Heart right ventricle (tissue), 16 donors: ENCODE data around the gene SUV39H1. TPM values are rescaled to one million over a fixed set of nuclear protein-coding genes. Genes with fewer than 3 reads are reported as not detected.

ENCODE experiments used
- ATAC-seq, 8 donors: fragments of 200-7000 bp; cut with Tn5 transposase; one replicate each; pipeline ENCODE4 v1.9.1; 2020; ENCODE audit warnings: mild to moderate bottlenecking in 8 of 8, moderate library complexity in 8 of 8, moderate number of reproducible peaks in 1 of 8
- DNase-seq, 2 donors: peaks; one replicate each; pipeline ENCODE4 v3.0.0-alpha.2; 2020
- H3K27ac ChIP-seq, 10 donors: fragments of 200-600 bp; sonication (generic) in 2 of 10; one replicate each; pipeline versions ENCODE4 v1.5.0 to v1.8.0; 2020 to 2022; ENCODE audit warnings: mild to moderate bottlenecking in 3 of 10
- H3K27me3 ChIP-seq, 7 donors: fragments of 200-600 bp; one replicate each; pipeline ENCODE4 v1.8.0; 2021 to 2022; ENCODE audit warnings: mild to moderate bottlenecking in 2 of 7
- H3K36me3 ChIP-seq, 9 donors: fragments of 200-600 bp; sonication (generic) in 1 of 9; one replicate each; pipeline versions ENCODE4 v1.5.0 to v1.8.0; 2020 to 2022; ENCODE audit warnings: mild to moderate bottlenecking in 2 of 9
- H3K4me1 ChIP-seq, 9 donors: fragments of 200-600 bp; sonication (generic) in 1 of 9; one replicate each; pipeline versions ENCODE4 v1.5.0 to v1.8.0; 2020 to 2022; ENCODE audit warnings: mild to moderate bottlenecking in 4 of 9
- H3K4me3 ChIP-seq, 10 donors: fragments of 200-600 bp; sonication (generic) in 2 of 10; one replicate each; pipeline versions ENCODE4 v1.5.0 to v1.8.0; 2020 to 2022; ENCODE audit warnings: mild to moderate bottlenecking in 7 of 10, moderate library complexity in 2 of 10
- H3K9me3 ChIP-seq, 11 donors: fragments of 200-600 bp in 10 of 11; sonication (generic) in 2 of 11; one replicate each; pipeline versions ENCODE4 v1.5.0 to v1.8.0; 2013 to 2022; ENCODE audit warnings: mild to moderate bottlenecking in 2 of 11, control low read depth in 1 of 11, moderate library complexity in 1 of 11
- CTCF ChIP-seq, 9 donors: fragments of 200-600 bp; sonication (generic) in 2 of 9; IDR thresholded peaks; one replicate each; pipeline versions ENCODE4 v1.5.0 to v1.8.0; 2021 to 2022; ENCODE audit warnings: antibody characterized with exemption in 9 of 9, mild to moderate bottlenecking in 5 of 9, moderate library complexity in 1 of 9
- WGBS, 2 donors: extraction: QIAGEN DNeasy Blood & Tissue Kit; methylation state at CpG; one replicate each; pipeline ENCODE4 v1.1.7; 2013; ENCODE audit warnings: inconsistent platforms in 1 of 2; 5-methylcytosine and 5-hydroxymethylcytosine counted together
- intact Hi-C, 10 donors: fragments of 100-400 bp; cut with DNase I; formaldehyde crosslinking; loops; one replicate each; pipeline versions ENCODE4 v1.11.1 to v1.14.2; 2022
- polyA plus RNA-seq, 2 donors: library from polyadenylated mRNA; stranded (reverse); fragments of 200-250 nt; gene quantifications; one replicate each; pipeline ENCODE4 v1.2.3, GENCODE V29; 2013
- total RNA-seq, 10 donors: library from RNA; stranded (reverse); fragmentation: NEBNext Ultra II Directional in 3 of 10; extraction: Animal tissue kit (Norgen Biotek cat#: 25700) in 3 of 10; gene quantifications; one replicate each; pipeline versions ENCODE4 v1.2.1 to v1.2.4, GENCODE V29; 2021 to 2023
- donor health status: Arrhythmogenic right ventricular cardiomyopathy.
- donor health status: ischemic (EF 13 %, LVEDD 7.1; RV severe dilation, severe dysfunction).
- donor health status: healthy with polysubstance abuse.
- donor health status: DM: no; HTN: yes; CAD: no.
- donor health status: DM: no; HTN: no; CAD: no.
- donor health status: ischemic (EF 25% LVEDD 6.9; RV normal size, moderate dysfunction).
- donor health status: ischemic (EF 25% LVEDD 5.7; RV mildly dilated, moderate dysfunction).
- donor health status: healthy.
- donor health status: DM: yes; HTN: yes; CAD: no.
- donor health status: Ischemic cardiomyopathy.
- donor health status: ischemic (EF 35%, LVEDD 5.7; RV mildly dilated, moderate dysfunction).
- donor health status: nonischemic (EF 11% LVEDD 7.7; RV severe dilation, severe dysfunction).
- donor health status: DM: yes; HTN: yes; CAD: no.
- donor health status: PGD.
- donor health status: ischemic (EF 29% LVEDD 5.4; RV normal size, mild dysfunction).
- donor health status: nonischemic (EF 23%, LVEDD 6.1; RV moderate dilation, normal function).

SUV39H1 gene
- total and polyA plus RNA-seq, 12 donors = 1.4 to 5.6 (median 3.1) TPM

GRCh38 chrX:48683411-48683982 is 13.0 kb upstream of the SUV39H1 start, which contains the start of gene WAS:
WAS (plus strand) TSS chrX:48683799; CDS start chrX:48683854, 55 bp downstream.
- peak; percentile 28 to 82 (median 51) for ATAC-seq
- Histone ChIP-seq H3K9me3 (no peaks in the 10 kb centered on the region), H3K27me3 (peaks cover 0 to 7% (median 0%) of the 10 kb centered on the region in 7 donors), H3K27ac (peak within 1 kb of the TSS in 6 of 10 donors; percentile 15 to 93 (median 41)), H3K4me1 (peaks cover 0 to 24% (median 0%) of the 10 kb centered on the region in 9 donors), H3K36me3 (peaks cover 0 to 4% (median 0%) of the 10 kb centered on the region in 9 donors), H3K4me3 (peak within 1 kb of the TSS in 5 of 10 donors; percentile 11 to 54 (median 13))
- WGBS, 2 donors = 72 to 78% methylated on average over 11 to 13 of the region's 13 CpGs
- DNase-seq = no peak
- intact Hi-C loops = no loop called here
- no peak for TF ChIP-seq CTCF (IDR thresholded peaks at IDR 0.05)

GRCh38 chrX:48684134-48684533 is 12.4 kb upstream of the SUV39H1 start:
- Histone ChIP-seq H3K27ac (peak overlapping the region in 2 of 10 donors; percentile 55 to 93), H3K4me3 (peak overlapping the region in 5 of 10 donors; percentile 11 to 54 (median 13)), H3K9me3 (no peaks in the 10 kb centered on the region), H3K27me3 (peaks cover 0 to 7% (median 0%) of the 10 kb centered on the region in 7 donors), H3K36me3 (peaks cover 0 to 7% (median 0%) of the 10 kb centered on the region in 9 donors), H3K4me1 (peaks cover 0 to 24% (median 0%) of the 10 kb centered on the region in 9 donors)
- intact Hi-C loops = no loop called here
- ATAC-seq = no peak
- TF ChIP-seq CTCF (IDR thresholded peaks at IDR 0.05) = no peak
- no peak for DNase-seq
- WGBS, 2 donors = 76 to 86% methylated on average over 7 of the region's 7 CpGs

GRCh38 chrX:48685416-48685815 is 11.1 kb upstream of the SUV39H1 start:
- DNase-seq (no peak), ATAC-seq (no peak)
- peaks cover 0 to 7% (median 0%) of the 10 kb centered on the region in 7 donors for H3K27me3 ChIP-seq

More at GRCh38 chrX:48685416-48685815, 11.1 kb upstream of the SUV39H1 start:
- H3K4me3 ChIP-seq = peak overlapping the region in 1 of 10 donors; percentile 54
- no peak for TF ChIP-seq CTCF (IDR thresholded peaks at IDR 0.05)
- peaks cover 0 to 19% (median 0%) of the 10 kb centered on the region in 9 donors for H3K4me1 ChIP-seq
- H3K9me3 ChIP-seq = no peaks in the 10 kb centered on the region
- H3K36me3 ChIP-seq = peaks cover 0 to 16% (median 0%) of the 10 kb centered on the region in 9 donors
- intact Hi-C loops = no loop called here
- 72 to 73% methylated on average over 12 of the region's 12 CpGs for WGBS, 2 donors
- peak overlapping the region in 1 of 10 donors; percentile 93 for H3K27ac ChIP-seq
